HG02571 (cell line): ENCODE data around the gene DDX1.
"Not testable (repeated sequence)": the region's sequence is repeated elsewhere in the genome, so short reads cannot be mapped to it uniquely, and the experiment has no call there.

Experiments
- ATAC-seq: cut with Tn5 transposase; IDR thresholded peaks from one replicate; pipeline ENCODE4 v1.9.1; 2021; ENCODE audit warnings: mild to moderate bottlenecking, moderate library complexity; ENCODE audit not compliant: unreplicated experiment

DDX1 gene

DNA sequence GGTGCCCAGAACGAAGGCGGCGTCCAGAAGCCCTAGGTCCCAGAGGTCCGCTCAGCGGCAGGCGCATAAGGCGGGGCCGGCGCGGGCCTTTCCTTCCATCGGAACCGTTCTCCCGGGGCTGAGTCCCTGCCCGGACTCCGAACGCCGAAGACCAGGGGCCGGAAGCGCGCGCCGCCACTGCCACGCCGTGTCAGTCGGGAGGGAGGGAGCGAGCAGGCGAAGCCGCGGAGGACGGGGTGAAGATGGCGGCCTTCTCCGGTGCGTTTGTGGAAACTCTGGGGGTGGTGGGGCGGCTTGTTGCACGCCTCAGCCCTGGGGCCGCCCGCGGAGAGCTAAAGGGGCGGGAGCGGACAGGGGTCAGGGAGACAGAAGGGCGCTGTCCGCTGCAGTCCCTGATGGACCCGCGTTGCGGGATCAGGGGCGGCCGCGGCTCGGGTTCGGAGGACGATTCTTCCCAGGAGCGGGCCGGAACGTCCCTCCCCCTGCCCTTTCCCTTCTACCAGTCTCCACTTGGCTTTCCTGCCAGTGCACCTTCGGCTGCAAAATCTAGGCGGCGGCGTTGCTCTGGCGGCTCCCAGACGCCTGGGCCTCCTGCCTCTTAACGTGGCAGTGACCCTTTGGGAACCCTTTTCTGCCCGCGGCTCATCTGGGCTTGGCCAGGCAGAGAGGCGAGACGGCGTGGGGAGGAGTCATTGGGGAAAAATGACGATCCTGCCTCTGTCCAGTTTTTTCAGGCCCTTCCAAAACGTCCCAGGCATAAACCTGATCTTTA, at the start of gene DDX1:
Gene DDX1 (plus strand): TSS at position 177 of the 772 bp plus-strand sequence. CDS start 66 bp downstream, at position 243.
- peak; percentile 93 for ATAC-seq

DNA sequence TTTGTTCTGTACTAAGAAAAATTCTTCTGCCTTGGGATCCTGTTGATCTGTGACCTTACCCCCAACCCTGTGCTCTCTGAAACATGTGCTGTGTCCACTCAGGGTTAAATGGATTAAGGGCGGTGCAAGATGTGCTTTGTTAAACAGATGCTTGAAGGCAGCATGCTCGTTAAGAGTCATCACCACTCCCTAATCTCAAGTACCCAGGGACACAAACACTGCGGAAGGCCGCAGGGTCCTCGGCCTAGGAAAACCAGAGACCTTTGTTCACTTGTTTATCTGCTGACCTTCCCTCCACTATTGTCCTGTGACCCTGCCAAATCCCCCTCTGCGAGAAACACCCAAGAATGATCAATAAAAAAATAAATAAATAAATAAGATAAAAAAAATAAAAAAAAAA, 49.4 kb upstream of the DDX1 start:
- not testable (repeated sequence) for ATAC-seq

DNA sequence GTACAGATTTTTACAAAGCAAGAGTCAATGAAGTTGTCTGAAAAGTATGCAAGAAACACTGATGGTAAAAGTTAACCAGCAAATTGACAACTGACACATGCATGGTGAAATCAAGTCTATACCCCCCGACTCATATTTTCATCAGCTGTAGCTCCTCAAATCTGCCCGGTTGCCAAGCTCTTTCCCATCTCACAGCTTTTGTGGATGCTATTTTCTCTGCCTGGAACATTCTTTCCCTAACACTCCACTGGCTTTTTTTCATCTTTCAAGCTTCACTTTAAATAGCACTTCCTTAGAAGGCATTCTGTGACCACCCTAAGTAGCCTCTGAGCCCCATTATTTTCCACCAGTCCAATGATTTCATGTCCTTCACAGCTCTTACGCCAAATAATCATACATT, 48.6 kb upstream of the DDX1 start:
- ATAC-seq: no peak

DNA sequence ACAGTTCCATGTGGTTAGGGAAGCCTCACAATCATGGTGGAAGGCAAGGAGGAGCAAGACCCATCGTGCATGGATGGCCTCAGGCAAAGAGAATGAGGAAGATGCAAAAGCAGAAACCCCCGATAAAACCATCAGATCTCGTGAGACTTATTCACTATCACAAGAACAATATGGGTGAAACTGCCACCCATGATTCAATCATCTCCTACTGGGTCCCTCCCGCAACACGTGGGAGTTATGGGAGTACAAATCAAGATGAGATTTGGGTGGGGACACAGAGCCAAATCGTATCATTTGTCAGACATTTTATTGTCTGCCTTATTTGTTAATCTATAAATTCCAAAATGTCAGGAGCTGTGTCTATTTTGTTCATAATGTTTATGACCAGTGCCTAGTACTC, 48.1 kb upstream of the DDX1 start:
- no peak for ATAC-seq

DNA sequence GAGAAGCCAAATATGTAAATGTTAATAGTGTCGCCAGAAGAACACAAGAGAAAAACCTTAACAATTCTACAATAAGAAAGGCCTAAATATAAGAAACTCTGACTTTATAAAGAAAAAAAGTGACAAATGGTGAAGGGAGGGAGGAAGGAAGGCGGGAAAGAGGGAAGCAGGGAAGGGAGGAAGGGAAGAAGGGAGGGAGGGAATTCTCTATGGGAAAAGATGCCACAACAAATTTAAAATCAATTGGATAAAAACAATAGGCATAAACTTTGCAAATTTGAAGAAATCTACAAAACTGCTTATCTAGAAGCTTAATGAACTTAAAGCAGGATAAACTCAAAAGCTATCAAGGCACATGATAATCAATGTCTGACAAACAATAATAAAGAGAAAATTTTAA, 47.4 kb upstream of the DDX1 start:
- no peak for ATAC-seq

DNA sequence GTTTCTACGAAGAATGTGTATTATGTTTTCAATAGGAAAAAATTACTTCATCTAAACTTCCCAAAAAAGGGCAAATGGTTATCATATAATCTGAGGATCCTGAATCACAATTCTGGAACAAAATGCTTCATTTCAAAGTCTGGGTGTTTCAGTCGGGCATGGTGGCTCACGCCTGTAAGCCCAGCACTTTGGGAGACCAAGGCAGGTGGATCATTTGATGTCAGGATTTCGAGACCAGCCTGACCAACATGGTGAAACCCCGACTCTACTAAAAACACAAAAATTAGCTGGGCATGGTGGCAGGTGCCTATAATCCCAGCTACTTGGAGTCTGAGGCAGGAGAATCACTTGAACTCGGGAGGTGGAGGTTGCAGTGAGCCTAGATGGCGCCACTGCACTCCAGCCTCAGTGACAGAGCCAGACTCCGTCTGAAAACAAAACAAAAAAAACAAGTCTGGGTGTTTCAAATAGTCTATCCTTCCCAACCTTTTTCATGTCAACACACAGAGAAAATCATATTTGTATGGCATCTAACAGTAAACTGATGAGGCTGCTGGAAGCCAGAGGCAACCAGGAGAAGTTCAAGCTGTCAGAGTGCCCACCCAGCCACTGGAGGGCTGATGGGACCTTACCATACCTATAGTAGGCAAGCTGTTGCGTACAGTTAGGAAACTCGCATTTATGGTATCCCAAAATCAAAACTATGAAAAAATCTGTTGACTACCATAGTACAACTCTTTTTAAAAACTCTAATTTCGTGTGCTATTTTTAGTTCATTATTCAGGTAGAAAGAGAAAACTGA, 45.2 kb upstream of the DDX1 start:
- ATAC-seq: no peak

DNA sequence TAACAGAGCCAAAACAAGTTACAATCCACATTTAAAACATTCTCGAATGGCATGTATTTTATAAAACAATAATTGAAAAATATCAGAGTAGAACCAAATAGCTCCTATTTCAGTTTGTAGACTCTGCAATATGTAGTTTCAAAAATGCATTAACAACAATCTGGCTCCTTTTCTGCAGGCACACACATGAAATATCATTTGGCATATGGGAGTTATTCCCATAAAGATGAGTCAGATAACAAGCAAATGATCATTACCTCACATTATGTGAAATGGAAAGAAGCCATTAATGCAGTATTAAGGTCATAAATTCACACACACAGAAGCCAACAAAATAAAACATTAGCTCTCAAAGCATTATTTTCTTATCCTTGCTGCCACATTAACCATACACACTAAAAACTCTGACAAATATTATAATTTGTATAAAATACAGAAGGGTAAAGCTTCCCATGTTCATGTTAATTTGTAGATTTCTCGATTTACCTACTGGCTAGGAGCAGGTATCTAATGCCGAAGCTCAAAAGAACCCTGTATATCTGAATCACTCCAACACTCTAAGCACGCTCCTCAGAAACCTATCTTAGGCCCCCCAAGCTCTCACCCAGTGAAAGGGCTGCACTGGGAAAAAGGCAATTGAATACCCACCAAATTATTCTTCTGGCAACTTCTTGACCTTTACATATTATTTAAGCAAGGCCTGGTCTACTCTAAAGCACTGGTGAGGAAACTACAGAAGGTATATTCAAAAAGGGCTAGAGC, 44.4 kb upstream of the DDX1 start:
- no peak for ATAC-seq

DNA sequence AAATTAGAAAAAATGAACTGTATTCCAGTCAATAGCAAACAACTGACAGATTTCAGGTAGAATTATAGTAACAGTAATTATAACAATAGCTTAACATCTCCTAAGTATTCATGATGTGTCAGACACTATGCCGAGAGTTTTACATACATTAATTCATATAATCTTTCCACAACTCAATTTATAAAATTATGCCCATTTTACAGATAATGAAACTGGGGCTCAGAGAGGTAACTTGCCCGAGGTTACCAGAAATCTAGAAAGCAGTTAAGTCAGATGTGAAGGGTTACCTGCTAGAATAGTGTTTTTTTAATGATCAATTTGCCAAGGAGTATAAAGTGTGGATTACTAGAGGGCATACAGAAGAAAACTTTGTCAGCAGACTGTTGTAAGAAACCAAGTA, 42.7 kb upstream of the DDX1 start:
- no peak for ATAC-seq

DNA sequence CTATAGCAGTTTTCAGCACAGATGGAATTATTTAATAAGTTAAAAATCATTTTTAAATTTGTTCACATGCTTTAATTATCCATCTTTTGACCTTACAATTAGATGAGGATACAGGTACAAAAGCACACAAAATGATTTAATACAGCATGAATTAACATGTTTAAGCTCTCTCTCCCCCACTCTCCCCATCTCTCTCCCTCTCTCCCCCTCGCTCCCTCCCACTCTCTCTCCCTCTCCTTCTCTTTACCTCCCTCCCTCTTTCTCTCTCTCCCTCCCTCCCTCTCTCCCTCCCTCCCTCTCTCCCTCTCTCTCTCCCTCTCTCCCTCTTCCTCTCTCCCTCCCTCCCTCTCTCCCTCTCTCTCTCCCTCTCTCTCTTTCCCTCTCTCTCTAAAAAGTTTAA, 38.1 kb upstream of the DDX1 start:
- no peak for ATAC-seq

DNA sequence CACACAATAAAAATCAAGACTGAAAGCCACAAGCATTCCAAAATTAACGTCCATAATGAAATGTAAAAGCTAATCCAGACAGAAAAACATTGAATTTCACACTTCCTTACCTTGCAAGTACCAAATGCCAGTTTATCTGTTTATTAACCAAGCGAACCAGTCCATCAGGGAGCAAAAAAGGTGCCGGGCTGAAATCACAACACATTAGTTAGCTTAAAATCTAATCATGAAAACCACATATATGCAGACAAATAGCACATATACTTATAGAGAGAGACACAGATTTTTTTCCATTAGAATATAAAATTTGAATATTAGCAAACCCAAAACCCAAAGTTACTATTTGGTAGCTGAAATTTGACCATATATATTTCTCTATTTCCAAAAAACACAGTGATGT, 37.7 kb upstream of the DDX1 start:
- no peak for ATAC-seq

DNA sequence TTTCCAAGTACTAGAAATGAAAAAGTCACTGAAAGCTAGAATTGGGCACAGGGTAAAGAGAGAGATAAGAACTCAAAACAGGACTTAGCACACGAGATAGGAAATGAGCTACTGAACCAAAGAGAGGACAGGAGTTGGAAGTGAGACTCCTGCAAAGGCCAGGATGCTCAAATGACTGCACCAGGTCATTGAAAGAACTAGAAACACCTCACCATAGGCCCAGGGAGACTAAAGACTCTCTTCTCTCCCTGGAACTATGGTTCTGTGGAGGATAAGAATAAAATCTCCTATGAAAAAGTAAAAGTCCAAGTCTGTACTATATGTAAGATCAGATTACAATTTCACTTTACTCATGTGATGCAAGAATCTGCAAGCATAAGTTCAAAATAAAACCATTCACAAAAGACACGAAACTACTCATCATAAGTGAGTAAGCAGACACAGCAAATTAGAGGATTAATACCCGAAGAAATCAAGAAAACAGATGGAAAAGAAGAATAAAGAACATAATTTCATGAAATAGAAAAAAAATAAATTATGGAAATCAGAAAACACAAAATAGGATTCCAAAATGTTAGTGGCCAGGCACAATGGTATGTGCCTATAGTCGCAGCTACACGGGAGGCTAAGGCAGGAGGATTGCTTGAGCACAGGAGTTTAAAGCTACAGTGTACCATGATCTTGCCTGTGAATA, 37.0 kb upstream of the DDX1 start:
- ATAC-seq: no peak

DNA sequence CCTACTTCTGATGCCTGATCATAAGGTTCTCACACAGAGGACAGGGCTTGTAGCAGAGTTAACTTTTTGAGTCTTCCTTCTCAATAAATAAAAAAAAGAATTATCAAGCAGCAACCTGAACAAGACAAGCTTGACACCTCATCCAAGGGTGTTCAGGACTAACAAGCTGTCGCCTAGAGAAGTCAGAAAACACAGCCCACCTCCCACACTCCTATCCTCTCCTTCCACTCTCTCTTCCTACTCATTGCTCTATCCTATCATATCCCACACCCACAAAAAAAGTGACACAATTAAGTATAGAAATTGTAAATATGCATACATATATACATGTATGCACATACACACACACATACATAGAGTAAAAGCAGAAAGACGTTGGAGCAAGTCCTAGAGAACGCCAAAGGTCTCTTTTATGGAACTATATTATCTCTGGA, 35.9 kb upstream of the DDX1 start:
- ATAC-seq: no peak

DNA sequence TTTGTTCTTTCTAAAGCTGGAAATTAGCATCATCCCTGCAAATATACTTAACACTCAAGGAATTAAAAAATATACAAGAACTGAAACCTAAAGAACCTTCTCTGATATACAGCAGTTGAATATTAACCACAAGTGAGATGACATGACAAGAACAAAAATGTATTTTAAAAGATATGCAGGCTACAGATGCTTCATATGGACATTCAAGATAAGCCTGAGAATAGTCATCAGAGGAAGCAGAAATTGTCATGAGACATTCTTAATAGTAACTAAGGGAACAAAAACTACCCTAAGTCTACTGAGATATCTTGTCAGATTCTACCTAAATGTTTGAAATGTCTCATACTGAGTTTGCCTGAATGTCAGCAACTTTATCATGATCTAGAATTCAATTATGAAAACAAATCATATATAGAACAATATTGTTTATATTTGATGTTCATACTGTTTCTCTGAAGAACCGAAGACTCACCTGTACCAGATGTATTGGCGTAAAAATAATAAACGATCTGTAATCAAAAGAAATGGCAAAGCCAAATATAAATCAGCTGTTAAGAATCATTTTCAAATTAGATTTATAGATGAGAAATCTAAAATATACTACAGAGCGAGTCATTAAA, 35.2 kb upstream of the DDX1 start:
- no peak for ATAC-seq

DNA sequence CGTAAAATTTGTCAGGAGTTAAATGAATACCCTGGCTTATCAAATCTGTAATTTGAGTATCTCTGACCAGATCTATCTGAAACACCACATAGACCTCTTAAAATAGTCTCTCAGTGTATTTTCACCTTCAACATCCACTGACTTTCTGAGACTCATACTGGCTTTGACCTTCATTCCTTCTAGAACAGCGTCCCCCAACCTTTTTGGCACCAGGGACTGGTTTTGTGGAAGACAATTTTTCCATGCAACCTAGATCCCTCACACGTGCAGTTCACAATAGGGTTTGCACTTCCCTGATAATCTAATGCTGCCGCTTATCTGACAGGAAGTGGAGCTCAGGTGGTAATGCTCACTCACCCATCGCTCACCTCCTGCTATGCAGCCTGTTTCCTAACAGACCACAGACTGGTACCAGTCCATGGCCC, 33.8 kb upstream of the DDX1 start:
- no peak for ATAC-seq

DNA sequence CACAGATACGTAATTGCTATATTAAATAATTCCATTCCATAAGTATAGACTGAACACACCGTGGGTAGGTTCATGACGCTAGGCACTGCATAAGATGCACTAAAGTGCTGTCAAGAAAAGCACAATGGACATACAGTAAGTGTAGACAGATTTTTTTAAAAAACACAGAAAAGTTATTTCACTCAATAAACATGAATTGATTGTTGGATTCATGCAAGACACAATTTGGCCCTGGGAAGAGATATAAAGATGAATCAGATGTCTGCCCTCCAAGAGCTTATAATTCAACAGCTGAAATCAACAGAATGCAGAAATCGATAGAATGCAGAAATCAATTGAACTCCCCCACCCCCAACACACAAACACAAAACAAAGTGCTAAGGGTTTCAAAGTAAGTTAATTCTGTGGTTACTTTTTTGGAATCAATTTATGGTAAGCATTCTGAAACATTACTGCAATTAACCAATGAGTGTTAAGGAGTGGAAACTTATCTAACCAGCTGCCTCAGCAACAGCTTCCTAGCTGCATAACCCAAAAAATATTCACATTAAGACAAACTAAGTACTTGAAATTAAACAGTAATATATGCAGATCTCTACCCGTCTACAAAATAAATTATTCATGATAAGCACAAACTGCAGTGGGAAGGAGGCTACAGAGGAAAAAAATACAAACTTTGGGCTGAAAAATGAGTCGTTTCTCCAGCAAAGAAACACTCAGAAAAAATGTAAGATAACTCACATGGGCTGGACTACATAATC, 32.1 kb upstream of the DDX1 start:
- ATAC-seq: no peak

DNA sequence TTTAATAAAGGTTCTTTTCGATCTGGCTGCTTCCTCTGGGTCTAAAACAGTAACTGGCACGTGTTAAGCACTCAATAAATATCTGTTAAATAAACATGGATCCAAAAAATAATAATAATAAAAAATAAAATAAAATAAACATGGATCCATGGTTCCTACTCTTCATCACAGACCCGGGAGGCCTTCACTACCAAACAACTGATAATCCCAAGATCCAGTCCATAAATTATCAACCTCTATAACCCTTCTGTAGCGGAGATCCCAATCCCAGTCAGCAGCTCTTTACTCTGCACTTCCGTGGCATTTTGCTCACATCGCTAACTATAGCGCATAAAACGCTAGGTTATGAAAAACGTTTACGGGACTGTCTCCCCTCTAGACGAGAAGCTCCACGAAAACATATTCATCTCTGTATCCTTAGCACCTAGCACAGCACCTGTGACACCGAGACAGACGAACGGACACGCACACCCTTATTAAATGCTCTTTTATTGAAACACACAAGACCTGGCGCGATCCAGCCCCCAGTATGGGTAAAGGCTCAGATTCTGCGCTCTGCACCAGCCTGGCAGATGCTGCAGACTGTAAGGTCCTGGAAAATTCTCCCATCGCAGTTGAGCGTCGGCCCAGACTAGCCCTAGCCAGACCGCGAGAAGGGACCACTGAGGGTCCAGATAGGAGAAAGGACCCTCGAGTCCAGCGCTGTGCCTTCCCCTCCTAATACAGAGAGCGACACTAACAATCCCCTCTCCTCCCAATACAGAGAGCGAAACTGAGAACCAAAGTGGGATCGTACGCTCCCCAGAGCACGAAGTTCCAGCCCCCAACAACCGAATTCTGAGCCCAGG, 31.3 kb upstream of the DDX1 start:
- peak; percentile 36 for ATAC-seq

DNA sequence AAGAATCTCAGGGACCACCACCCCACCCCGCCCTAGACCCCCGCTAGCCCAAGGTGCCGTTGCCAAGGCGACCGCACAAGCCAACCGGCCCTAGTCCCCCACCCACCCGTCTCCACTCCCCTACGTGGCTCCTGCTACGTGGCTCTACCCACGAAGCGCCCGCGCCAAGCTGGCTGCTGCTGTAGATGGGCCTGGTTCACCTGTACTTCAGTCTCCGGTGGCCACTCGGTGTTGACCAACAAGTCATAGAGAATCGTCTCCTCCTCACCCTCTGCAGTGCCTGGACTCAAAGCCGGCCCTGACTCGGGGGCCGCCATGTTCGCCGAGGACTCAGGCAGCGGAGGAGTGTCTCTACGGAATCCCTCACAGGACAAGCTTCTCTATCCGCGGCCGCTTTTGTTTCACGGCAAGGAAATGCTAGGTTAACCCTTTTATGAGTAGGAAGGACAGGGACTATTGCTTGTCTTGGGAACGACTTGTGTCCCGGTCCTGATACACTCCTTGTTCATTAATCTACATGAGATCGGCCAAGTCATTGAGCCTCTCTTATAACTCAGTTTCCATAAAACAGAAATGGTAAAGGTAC, 30.6 kb upstream of the DDX1 start, which contains the start of gene NBAS:
Gene NBAS (minus strand): TSS at position 347 of the 586 bp plus-strand sequence. CDS start 30 bp downstream, at position 317.
- ATAC-seq: peak; percentile 87
